HCT116 (cell line): ENCODE data around the gene ADGRG1. TPM values are rescaled to one million over a fixed set of nuclear protein-coding genes. Genes with fewer than 3 reads are reported as not detected.

ENCODE experiments used
- ATAC-seq: fragments of 200-7000 bp; cut with Tn5 transposase; 2 replicates; pipeline ENCODE4 v1.9.1; 2020; ENCODE audit warnings: mild to moderate bottlenecking, moderate library complexity
- BruUV-seq: library from RNA; stranded (reverse); fragments of 400-500 nt; replicated peaks from 2 replicates; lab custom pipeline; 2021; lab: Mats Ljungman, UMichigan
- CTCF ChIA-PET: fragments of 300-600 bp; sonication (Branson Sonifier 250); formaldehyde crosslinking; loops from one replicate; lab custom pipeline; 2021; ENCODE audit warnings: antibody characterized with exemption; lab: Charles Lee
- POLR2A ChIA-PET: fragments of 300-600, 350-600 bp; sonication (Branson Sonifier 250); formaldehyde crosslinking; loops from one replicate; lab custom pipeline; 2021; ENCODE audit warnings: antibody characterized with exemption; lab: Charles Lee
- RAD21 ChIA-PET, 2 experiments: fragments of 300-600 bp; sonication (Branson Sonifier 250); formaldehyde crosslinking; loops; one replicate each; lab custom pipeline; 2023; ENCODE audit warnings: low total read pairs in 2 of 2; ENCODE audit not compliant: uncharacterized antibody in 2 of 2, unreplicated experiment in 2 of 2, low non-redundant PET in 1 of 2; lab: Charles Lee
- DNase-seq: peaks from one replicate; pipeline ENCODE4 v3.0.0-alpha.2; 2010; ENCODE audit warnings: low read depth, low spot score
- H2AFZ ChIP-seq: fragments of 200-600 bp; shearing (Covaris generic), sonication (generic); 2 replicates; pipeline ENCODE4 v1.6.1; 2017; ENCODE audit warnings: low read depth, mixed run types, mixed read lengths, antibody characterized with exemption, low read length; ENCODE audit not compliant: poor library complexity, severe bottlenecking
- H3K27ac ChIP-seq: 2 replicates; pipeline ENCODE4 v1.5.1; 2012; ENCODE audit warnings: low read depth, low read length
- H3K27me3 ChIP-seq: fragments of 200-600 bp; sonication (generic); 2 replicates; pipeline ENCODE4 v1.6.1; 2016; ENCODE audit warnings: mixed run types, low read length, mixed read lengths; ENCODE audit not compliant: insufficient read depth
- H3K36me3 ChIP-seq, 2 experiments: fragments of 200-500 bp in 1 of 2; fragments of 200-600 bp in 1 of 2; sonication (Bioruptor generic) in 1 of 2; sonication (generic) in 1 of 2; 2 replicates each; pipeline versions ENCODE4 v1.5.1 to v1.6.1; 2014 to 2016; ENCODE audit warnings: low read length in 2 of 2, inconsistent platforms in 1 of 2, mixed read lengths in 1 of 2, mixed run types in 1 of 2; ENCODE audit not compliant: insufficient read depth in 2 of 2, control insufficient read depth in 1 of 2
- H3K4me1 ChIP-seq, 2 experiments: fragments of 200-600 bp in 1 of 2; sonication (generic) in 1 of 2; 2 replicates each; pipeline versions ENCODE4 v1.5.1 to v1.6.1; 2012 to 2017; ENCODE audit warnings: low read length in 2 of 2, inconsistent platforms in 1 of 2, mild to moderate bottlenecking in 1 of 2, mixed read lengths in 1 of 2, mixed run types in 1 of 2, moderate library complexity in 1 of 2; ENCODE audit not compliant: insufficient read depth in 2 of 2, control insufficient read depth in 1 of 2
- H3K4me2 ChIP-seq: fragments of 200-600 bp; sonication (generic); 2 replicates; pipeline ENCODE4 v1.6.1; 2017; ENCODE audit warnings: mixed run types, low read length, mixed read lengths
- H3K4me3 ChIP-seq, 2 experiments: fragments of 200-600 bp in 1 of 2; sonication (generic) in 1 of 2; replicated peaks in 1 of 2; 2 replicates each; pipeline ENCODE4 v1.5.1; 2011 to 2016; ENCODE audit warnings: low read length in 2 of 2, control low read depth in 1 of 2, low read depth in 1 of 2, mild to moderate bottlenecking in 1 of 2, mixed read lengths in 1 of 2, mixed run types in 1 of 2
- H3K79me2 ChIP-seq: fragments of 200-600 bp; sonication (generic); 2 replicates; pipeline ENCODE4 v1.6.1; 2017; ENCODE audit warnings: mild to moderate bottlenecking, mixed run types, low read length, moderate library complexity, mixed read lengths; ENCODE audit not compliant: insufficient read depth
- H3K9ac ChIP-seq: fragments of 200-600 bp; sonication (generic); 2 replicates; pipeline ENCODE4 v1.6.1; 2016; ENCODE audit warnings: low read length, mixed read lengths
- H3K9me2 ChIP-seq: fragments of 200-600 bp; sonication (generic), shearing (Covaris generic); 2 replicates; pipeline ENCODE4 v1.6.1; 2017; ENCODE audit warnings: mixed run types, mild to moderate bottlenecking, moderate library complexity; ENCODE audit not compliant: insufficient read depth
- H3K9me3 ChIP-seq, 2 experiments: fragments of 200-500 bp in 1 of 2; fragments of 200-600 bp in 1 of 2; sonication (Bioruptor generic) in 1 of 2; sonication (generic) in 1 of 2; 2 replicates each; pipeline ENCODE4 v1.6.1; 2014 to 2017; ENCODE audit warnings: low read length in 2 of 2, mixed read lengths in 2 of 2, inconsistent platforms in 1 of 2, low read depth in 1 of 2, mild to moderate bottlenecking in 1 of 2, mixed run types in 1 of 2, moderate library complexity in 1 of 2; ENCODE audit not compliant: control insufficient read depth in 1 of 2, insufficient read depth in 1 of 2
- H4K20me1 ChIP-seq: fragments of 200-600 bp; sonication (generic), shearing (Covaris generic); 2 replicates; pipeline ENCODE4 v1.6.1; 2017; ENCODE audit warnings: mixed run types, mild to moderate bottlenecking, moderate library complexity; ENCODE audit not compliant: insufficient read depth
- ATF3 ChIP-seq: IDR thresholded peaks from 2 replicates; pipeline ENCODE4 v1.6.1; 2012
- CEBPB ChIP-seq: IDR thresholded peaks from 2 replicates; pipeline ENCODE4 v1.6.1; 2012; ENCODE audit warnings: low read depth
- CTCF ChIP-seq, 3 experiments: fragments of 200-600 bp in 1 of 3; sonication (generic) in 1 of 3; IDR thresholded peaks in 2 of 3; conservative IDR thresholded peaks in 1 of 3; 2 replicates each; pipeline ENCODE4 v1.5.1; 2012 to 2017; ENCODE audit warnings: low read depth in 2 of 3, low read length in 2 of 3, antibody characterized with exemption in 1 of 3, borderline replicate concordance in 1 of 3, control low read depth in 1 of 3, mild to moderate bottlenecking in 1 of 3, mixed read lengths in 1 of 3, mixed run types in 1 of 3, moderate library complexity in 1 of 3; ENCODE audit not compliant: insufficient read depth in 1 of 3
- EGR1 ChIP-seq: IDR thresholded peaks from 2 replicates; pipeline ENCODE4 v1.6.1; 2012; ENCODE audit warnings: low read depth
- ELF1 ChIP-seq: IDR thresholded peaks from 2 replicates; pipeline ENCODE4 v1.6.1; 2012; ENCODE audit warnings: low read depth, borderline replicate concordance
- EZH2 ChIP-seq: fragments of 200-600 bp; sonication (generic); IDR thresholded peaks from 2 replicates; pipeline ENCODE4 v1.6.1; 2017; ENCODE audit warnings: antibody characterized with exemption, mixed run types
- EZH2phosphoT487 ChIP-seq: fragments of 200-600 bp; IDR thresholded peaks from 2 replicates; pipeline ENCODE4 v1.6.1; 2018; ENCODE audit warnings: antibody characterized with exemption, borderline replicate concordance
- FOSL1 ChIP-seq: IDR thresholded peaks from 2 replicates; pipeline ENCODE4 v1.6.1; 2012; ENCODE audit warnings: low read depth
- JUND ChIP-seq: IDR thresholded peaks from 2 replicates; pipeline ENCODE4 v1.6.1; 2012
- MAX ChIP-seq: IDR thresholded peaks from 2 replicates; pipeline ENCODE4 v1.6.1; 2012
- POLR2A ChIP-seq: IDR thresholded peaks from 2 replicates; pipeline ENCODE4 v1.7.0; 2011; ENCODE audit warnings: borderline replicate concordance; ENCODE audit not compliant: insufficient read depth, insufficient read length; ENCODE audit errors: extremely low read depth
- POLR2AphosphoS5 ChIP-seq: IDR thresholded peaks from 2 replicates; pipeline ENCODE4 v1.6.1; 2011; ENCODE audit warnings: mild to moderate bottlenecking, low read depth, low read length, moderate library complexity
- RAD21 ChIP-seq: IDR thresholded peaks from 2 replicates; pipeline ENCODE4 v1.6.1; 2012; ENCODE audit warnings: low read depth, mild to moderate bottlenecking
- REST ChIP-seq: IDR thresholded peaks from 2 replicates; pipeline ENCODE4 v1.6.1; 2012; ENCODE audit warnings: low read depth
- SP1 ChIP-seq: IDR thresholded peaks from 2 replicates; pipeline ENCODE4 v1.6.1; 2012; ENCODE audit warnings: low read depth
- SRF ChIP-seq: IDR thresholded peaks from 2 replicates; pipeline ENCODE4 v1.6.1; 2012; ENCODE audit warnings: low read depth
- TCF7L2 ChIP-seq: IDR thresholded peaks from 2 replicates; pipeline ENCODE4 v1.7.0; 2011; ENCODE audit warnings: borderline replicate concordance, inconsistent platforms; ENCODE audit not compliant: insufficient read depth, insufficient read length; ENCODE audit errors: extremely low read depth
- YY1 ChIP-seq: IDR thresholded peaks from 2 replicates; pipeline ENCODE4 v1.6.1; 2011; ENCODE audit warnings: low read length, low read depth, moderate library complexity, mild to moderate bottlenecking; ENCODE audit not compliant: insufficient replicate concordance; ENCODE audit errors: extremely low read depth
- ZFX ChIP-seq: fragments of 450-650 bp; IDR thresholded peaks from 2 replicates; pipeline ENCODE4 v1.6.1; 2017
- ZNF274 ChIP-seq: fragments of 200-500 bp; sonication (Bioruptor generic); IDR thresholded peaks from 2 replicates; pipeline ENCODE4 v1.6.1; 2014; ENCODE audit warnings: mild to moderate bottlenecking, low read depth, low read length, inconsistent platforms
- intact Hi-C: fragments of 100-400 bp; cut with micrococcal nuclease; formaldehyde crosslinking; loops from 2 replicates; pipeline ENCODE4 v1.10.0; 2022
- total RNA-seq: library from RNA; stranded (reverse); gene quantifications from one replicate; pipeline ENCODE4 v1.2.1, GENCODE V29; 2021; ENCODE audit not compliant: unreplicated experiment

The ADGRG1 gene
- total RNA-seq, 1 experiment from 2014 or later = 36.4 TPM

- Histone ChIP-seq H3K4me3 (no peak overlapping the region), H3K4me2 (no peak overlapping the region), H3K79me2 (no peaks in the 10 kb centered on the region), H2AFZ (no peak overlapping the region), H3K9ac (no peak overlapping the region), H3K9me3 (no peaks in the 10 kb centered on the region), H3K9me2 (no peaks in the 10 kb centered on the region), H3K27ac (no peak overlapping the region), H4K20me1 (no peaks in the 10 kb centered on the region), H3K4me1 (peaks cover 52 to 61% of the 10 kb centered on the region in 2 experiments), H3K27me3 (no peaks in the 10 kb centered on the region), H3K36me3 (no peaks in the 10 kb centered on the region)
- ChIA-PET POLR2A (no interaction called here), CTCF (interaction anchor here (0.9 kb wide), 1 partner anchor 35 kb away, joined by 4 read pairs; no protein-coding TSS in a partner anchor), RAD21 (no interaction called here)
- no peak for DNase-seq
- no peak for ATAC-seq
- BruUV-seq = no TSS peak
- intact Hi-C loops = no loop called here
- TF ChIP-seq CTCF (IDR thresholded peaks at IDR 0.05 in 2 of 3, conservative IDR thresholded peaks at IDR 0.05 in 1 of 3; ENCODE audit: borderline replicate concordance in 1 of 3, insufficient read depth in 1 of 3, low read depth in 2 of 3, low read length in 2 of 3) = no peak
- TF ChIP-seq SP1 = no peak
- TF ChIP-seq MAX = no peak
- no peak for TF ChIP-seq ATF3
- TF ChIP-seq CEBPB = no peak
- no peak for TF ChIP-seq EZH2
- no peak for TF ChIP-seq POLR2A
- no peak for TF ChIP-seq EGR1
- TF ChIP-seq ZFX = no peak
- TF ChIP-seq JUND = no peak
- TF ChIP-seq REST = no peak
- no peak for TF ChIP-seq SRF
- no peak for TF ChIP-seq YY1
- no peak for TF ChIP-seq ZNF274
- TF ChIP-seq POLR2AphosphoS5 = no peak
- TF ChIP-seq FOSL1 = no peak
- TF ChIP-seq TCF7L2 = no peak
- no peak for TF ChIP-seq ELF1
- TF ChIP-seq EZH2phosphoT487 = no peak
- TF ChIP-seq RAD21 = no peak
These were observed 1.8 kb upstream of the ADGRG1 start for GRCh38 chr16:57626420-57627170.
